Astrocyte (in vitro differentiated cells and primary cell): ENCODE results near the gene RASSF5. TPM values are rescaled to one million over a fixed set of nuclear protein-coding genes. Genes with fewer than 3 reads are reported as not detected.

Experiments
- DNase-seq: peaks from one replicate; pipeline ENCODE4 v3.0.0-alpha.2; 2010; ENCODE audit warnings: low read depth
- FAIRE-seq: peaks from 2 replicates; lab custom pipeline; 2011; peaks lifted over from hg19 to GRCh38; lab: Jason Lieb, UNC
- H2AFZ ChIP-seq: 2 replicates; pipeline ENCODE4 v1.6.0; 2012; ENCODE audit warnings: low read depth, low read length, inconsistent platforms
- H3K27ac ChIP-seq: 2 replicates; pipeline ENCODE4 v1.5.1; 2011; ENCODE audit warnings: low read depth, low read length, inconsistent platforms
- H3K27me3 ChIP-seq: 2 replicates; pipeline ENCODE4 v1.6.0; 2011; ENCODE audit warnings: low read length, inconsistent platforms; ENCODE audit not compliant: insufficient read depth
- H3K36me3 ChIP-seq: 2 replicates; pipeline ENCODE4 v1.5.1; 2011; ENCODE audit warnings: low read length, inconsistent platforms; ENCODE audit not compliant: insufficient read depth
- H3K4me1 ChIP-seq: 2 replicates; pipeline ENCODE4 v1.5.1; 2011; ENCODE audit warnings: low read length, inconsistent platforms; ENCODE audit not compliant: insufficient read depth
- H3K4me2 ChIP-seq: 2 replicates; pipeline ENCODE4 v1.6.0; 2012; ENCODE audit warnings: low read length, inconsistent platforms
- H3K4me3 ChIP-seq: 2 replicates; pipeline ENCODE4 v1.5.1; 2011; ENCODE audit warnings: low read depth, mild to moderate bottlenecking, low read length, inconsistent platforms; ENCODE audit not compliant: insufficient read depth
- H3K79me2 ChIP-seq: 2 replicates; pipeline ENCODE4 v1.6.0; 2012; ENCODE audit warnings: mild to moderate bottlenecking, low read length, inconsistent platforms; ENCODE audit not compliant: insufficient read depth
- H3K9ac ChIP-seq: 2 replicates; pipeline ENCODE4 v1.6.0; 2012; ENCODE audit warnings: mild to moderate bottlenecking, low read length, inconsistent platforms
- H3K9me3 ChIP-seq: 2 replicates; pipeline ENCODE4 v1.5.1; 2012; ENCODE audit warnings: low read depth, mild to moderate bottlenecking, low read length, inconsistent platforms; ENCODE audit not compliant: insufficient read depth
- H4K20me1 ChIP-seq: 2 replicates; pipeline ENCODE4 v1.6.0; 2012; ENCODE audit warnings: low read length, inconsistent platforms; ENCODE audit not compliant: insufficient read depth
- H3K27ac Mint-ChIP-seq: one replicate; pipeline ENCODE4 v1.8.0; 2021; ENCODE audit warnings: mild to moderate bottlenecking, mixed read lengths; ENCODE audit not compliant: unreplicated experiment
- H3K27me3 Mint-ChIP-seq: one replicate; pipeline ENCODE4 v1.8.0; 2021; ENCODE audit warnings: low read depth, mixed read lengths; ENCODE audit not compliant: unreplicated experiment
- H3K36me3 Mint-ChIP-seq: one replicate; pipeline ENCODE4 v1.8.0; 2021; ENCODE audit warnings: low read depth, mixed read lengths; ENCODE audit not compliant: unreplicated experiment
- H3K4me1 Mint-ChIP-seq: one replicate; pipeline ENCODE4 v1.8.0; 2021; ENCODE audit warnings: low read depth, mixed read lengths; ENCODE audit not compliant: unreplicated experiment
- H3K4me3 Mint-ChIP-seq: one replicate; pipeline ENCODE4 v1.8.0; 2021; ENCODE audit warnings: mild to moderate bottlenecking, moderate library complexity, mixed read lengths; ENCODE audit not compliant: unreplicated experiment
- H3K9me3 Mint-ChIP-seq: one replicate; pipeline ENCODE4 v1.8.0; 2021; ENCODE audit warnings: mild to moderate bottlenecking, mixed read lengths; ENCODE audit not compliant: unreplicated experiment
- CTCF ChIP-seq: IDR thresholded peaks from 2 replicates; pipeline ENCODE4 v1.5.1; 2011; ENCODE audit warnings: low read depth, mild to moderate bottlenecking, inconsistent platforms, low read length, moderate library complexity; ENCODE audit not compliant: insufficient read depth
- EZH2 ChIP-seq: IDR thresholded peaks from 2 replicates; pipeline ENCODE4 v1.6.1; 2012; ENCODE audit warnings: mild to moderate bottlenecking, low read length, inconsistent platforms; ENCODE audit not compliant: insufficient read depth
- total RNA-seq: library from RNA; stranded (reverse); gene quantifications from 2 replicates; pipeline ENCODE4 v1.2.1, GENCODE V29; 2021

The RASSF5 gene
- total RNA-seq, 1 donor from 2014 or later = 0.43 TPM

DNA sequence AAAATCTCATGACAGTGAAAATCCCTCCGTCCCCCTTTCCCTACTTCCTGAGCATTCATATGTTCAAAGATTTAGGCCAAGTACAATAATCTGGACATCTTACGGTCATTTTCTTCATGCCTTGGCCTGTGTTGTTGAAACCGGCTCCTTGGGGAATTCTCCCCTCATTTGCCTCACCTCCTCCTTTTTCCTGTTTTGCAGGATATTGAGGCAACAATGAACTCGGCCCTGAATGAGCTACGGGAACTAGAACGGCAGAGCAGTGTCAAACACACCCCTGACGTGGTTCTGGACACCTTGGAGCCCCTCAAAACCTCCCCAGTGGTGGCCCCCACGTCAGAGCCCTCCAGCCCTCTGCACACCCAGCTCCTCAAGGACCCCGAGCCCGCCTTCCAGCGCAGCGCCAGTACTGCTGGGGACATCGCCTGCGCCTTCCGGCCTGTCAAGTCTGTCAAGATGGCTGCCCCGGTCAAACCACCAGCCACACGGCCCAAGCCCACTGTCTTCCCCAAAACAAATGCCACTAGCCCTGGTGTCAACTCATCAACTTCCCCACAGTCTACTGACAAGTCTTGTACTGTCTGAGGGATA, 46.4 kb upstream of the RASSF5 start:
- Histone ChIP-seq H3K4me2 (no peak overlapping the region), H3K9me3 (no peaks in the 10 kb centered on the region), H3K27ac (no peak overlapping the region), H3K79me2 (no peaks in the 10 kb centered on the region), H3K4me1 (peaks cover 13% of the 10 kb centered on the region), H3K9ac (no peak overlapping the region), H2AFZ (no peak overlapping the region), H3K4me3 (no peak overlapping the region), H3K27me3 (no peaks in the 10 kb centered on the region), H4K20me1 (no peaks in the 10 kb centered on the region), H3K36me3 (peaks cover 5% of the 10 kb centered on the region)
- H3K27ac Mint-ChIP-seq = no peak overlapping the region
- peak overlapping the region; percentile 11 for H3K4me3 Mint-ChIP-seq
- no peaks in the 10 kb centered on the region for H3K27me3 Mint-ChIP-seq
- DNase-seq (no peak), FAIRE-seq (no peak)
- H3K36me3 Mint-ChIP-seq = peaks cover 43% of the 10 kb centered on the region
- no peaks in the 10 kb centered on the region for H3K9me3 Mint-ChIP-seq
- peaks cover 27% of the 10 kb centered on the region for H3K4me1 Mint-ChIP-seq
- TF ChIP-seq CTCF (no peak), EZH2 (no peak)

DNA sequence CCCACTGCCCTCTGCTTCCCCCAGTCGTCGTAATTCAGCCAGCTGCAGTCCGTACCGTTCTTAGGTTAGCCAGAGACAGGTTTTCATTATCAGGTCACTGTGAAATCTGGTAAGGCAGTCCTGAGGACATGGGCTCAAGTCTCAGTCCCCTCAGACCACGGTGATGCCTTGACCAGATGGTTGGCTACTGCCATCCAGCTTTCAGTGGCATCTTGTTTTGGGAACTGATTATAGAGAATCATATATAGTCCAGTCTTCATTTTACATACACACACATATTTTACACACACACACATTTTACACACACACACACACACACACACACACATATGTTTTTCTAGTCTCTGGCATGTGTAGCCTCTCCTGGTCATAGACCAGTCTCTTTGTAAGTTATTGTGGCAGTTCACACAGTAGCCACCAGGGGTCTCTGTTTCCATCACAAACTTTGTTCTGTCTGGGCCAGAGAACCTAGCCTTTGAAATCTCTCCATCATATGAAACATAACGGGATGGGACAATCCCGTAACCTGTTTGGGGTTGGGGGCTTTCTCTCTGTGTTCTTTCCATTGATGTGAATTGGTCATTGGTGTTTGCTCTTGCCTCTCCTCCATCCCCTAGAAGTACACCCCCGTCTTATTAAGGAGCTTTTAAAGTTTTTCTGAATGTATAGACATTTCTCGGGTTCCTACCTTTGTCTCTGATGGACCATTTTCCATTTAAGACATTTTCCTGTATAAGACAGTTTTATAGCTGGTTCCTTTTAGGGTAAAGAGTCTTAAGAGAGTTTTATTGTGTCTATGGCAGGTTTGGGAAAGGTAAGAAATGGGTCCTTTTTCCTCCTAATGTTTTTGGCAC, 45.5 kb upstream of the RASSF5 start:
- H3K9me3 Mint-ChIP-seq = no peaks in the 10 kb centered on the region
- no peak overlapping the region for H3K4me2 ChIP-seq
- H3K4me1 ChIP-seq = peaks cover 11% of the 10 kb centered on the region
- H3K27ac ChIP-seq = no peak overlapping the region
- H3K27ac Mint-ChIP-seq = peak overlapping the region; percentile 6
- no peaks in the 10 kb centered on the region for H3K27me3 Mint-ChIP-seq
- FAIRE-seq (no peak), DNase-seq (no peak)
- peaks cover 24% of the 10 kb centered on the region for H3K4me1 Mint-ChIP-seq
- no peak overlapping the region for H3K4me3 ChIP-seq
- TF ChIP-seq CTCF (peak; percentile 96), EZH2 (no peak)
- H2AFZ ChIP-seq = no peak overlapping the region
- H3K9ac ChIP-seq = no peak overlapping the region
- no peak overlapping the region for H3K4me3 Mint-ChIP-seq
- no peaks in the 10 kb centered on the region for H4K20me1 ChIP-seq
- no peaks in the 10 kb centered on the region for H3K79me2 ChIP-seq
- peaks cover 37% of the 10 kb centered on the region for H3K36me3 Mint-ChIP-seq
- H3K36me3 ChIP-seq = peaks cover 5% of the 10 kb centered on the region
- H3K9me3 ChIP-seq = no peaks in the 10 kb centered on the region
- no peaks in the 10 kb centered on the region for H3K27me3 ChIP-seq
